NCI-H2029 treated with DMSO at 0.1 percent for 48 hours (cell line): Measurements from ENCODE around the gene EYS.

Experiments used
- DNase-seq: peaks from one replicate; lab custom pipeline; 2025; lab: John Stamatoyannopoulos, UW

EYS gene

DNA sequence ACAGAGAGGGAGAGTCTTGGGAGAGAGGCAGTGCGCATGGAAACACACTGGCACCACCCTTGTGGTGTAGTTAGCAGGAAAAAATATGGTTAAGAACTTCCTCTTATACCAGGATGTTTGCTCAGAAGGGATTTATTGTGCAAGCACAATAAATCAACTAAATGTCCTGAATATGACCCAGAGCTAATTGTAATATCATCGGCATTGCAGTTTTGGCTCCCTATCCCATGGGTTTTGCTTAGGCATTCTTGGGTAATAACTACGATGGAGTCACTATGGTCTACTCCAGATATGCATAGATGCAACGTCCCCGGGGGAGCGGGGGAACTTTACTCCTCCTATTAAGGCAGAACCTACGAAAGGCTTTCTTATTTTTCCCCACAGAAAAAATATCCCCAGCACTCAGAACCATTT, 751.6 kb downstream of the EYS start:
- no peak for DNase-seq

DNA sequence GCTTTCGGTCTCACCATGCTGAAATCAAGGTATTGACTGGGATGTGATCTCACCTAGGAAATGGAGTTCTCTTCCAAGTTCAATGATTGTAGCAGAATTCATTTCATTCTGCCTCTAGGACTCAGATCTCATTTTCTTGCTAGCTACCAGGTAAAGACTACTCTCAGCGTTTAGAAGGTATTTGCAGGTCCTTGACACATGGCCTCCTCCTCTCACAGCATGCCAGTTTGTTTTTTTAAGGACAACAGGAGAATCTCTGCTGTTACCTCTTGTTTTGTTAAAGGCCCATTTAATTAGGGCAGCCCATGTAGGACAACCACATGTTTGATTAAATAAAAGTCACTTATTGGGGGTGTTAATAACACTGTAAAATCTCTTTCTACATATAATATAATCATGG, 757.8 kb downstream of the EYS start:
- no peak for DNase-seq

- DNase-seq: no peak
Observed at GRCh38 chr6:64948261-64948660, 758.8 kb downstream of the EYS start.

DNA sequence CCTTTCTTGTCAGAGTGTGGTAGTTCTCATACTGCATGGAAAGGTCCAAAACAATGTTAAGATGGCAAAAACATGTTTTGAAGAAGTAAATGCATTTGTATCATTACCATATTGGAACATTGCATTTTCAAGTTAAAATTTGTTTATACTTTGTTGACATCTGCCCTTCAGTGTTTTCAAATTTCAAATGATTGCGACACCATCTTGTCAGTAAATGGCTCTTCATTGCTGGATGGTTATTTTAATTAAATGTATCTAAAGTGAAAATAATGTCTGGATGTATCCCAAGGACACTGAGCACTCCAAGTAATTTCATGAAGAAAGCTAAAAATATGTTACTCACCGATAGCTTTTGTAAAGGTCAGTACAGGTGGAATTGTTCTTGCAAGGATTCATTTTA, 761.6 kb downstream of the EYS start:
- no peak for DNase-seq

- DNase-seq: no peak
Observed at GRCh38 chr6:64932486-64932885, 774.5 kb downstream of the EYS start.

GRCh38 chr6:64930681-64931080, 776.3 kb downstream of the EYS start:
- no peak for DNase-seq

DNA sequence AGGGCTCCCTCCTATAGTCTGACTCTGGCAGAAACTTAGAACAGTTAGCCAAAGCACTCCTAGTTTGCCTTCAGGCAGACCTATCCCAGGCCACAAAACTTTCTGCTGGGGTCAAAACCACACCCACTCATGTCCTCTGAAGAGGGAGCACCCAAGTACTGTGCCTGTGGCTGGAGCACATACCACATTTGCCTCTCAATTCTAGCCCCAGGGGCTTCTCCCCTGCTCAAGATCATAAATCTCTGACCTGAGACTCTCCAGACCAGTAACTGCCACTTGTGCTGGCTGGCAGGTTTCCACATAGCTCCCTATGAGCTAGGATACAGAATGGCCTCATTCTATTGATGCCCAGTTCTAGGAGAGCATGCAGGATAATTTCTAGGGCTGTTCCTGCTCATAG, 781.0 kb downstream of the EYS start:
- no peak for DNase-seq

DNA sequence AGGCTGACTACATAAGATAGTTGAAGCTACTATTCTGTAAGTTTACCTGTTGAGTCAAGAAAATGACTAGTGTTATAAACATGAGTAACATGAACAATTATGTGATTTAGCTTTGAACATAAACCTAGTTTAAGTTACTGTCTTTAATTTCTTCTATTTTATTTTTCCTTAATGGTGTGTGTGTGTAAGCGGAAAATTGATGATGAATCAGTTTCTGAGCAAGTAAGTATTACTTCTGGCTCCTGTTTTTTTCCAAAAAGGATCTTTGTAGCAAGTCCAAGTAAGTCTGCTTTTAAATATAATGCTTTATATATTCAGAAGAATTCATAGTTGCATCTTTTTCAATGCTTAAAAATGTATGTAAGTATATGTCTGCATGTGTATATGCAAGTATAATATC, 786.8 kb downstream of the EYS start:
- no peak for DNase-seq

- no peak for DNase-seq
Observed at GRCh38 chr6:64914124-64914523, 792.9 kb downstream of the EYS start.

GRCh38 chr6:64912966-64913365, 794.1 kb downstream of the EYS start:
- no peak for DNase-seq

DNA sequence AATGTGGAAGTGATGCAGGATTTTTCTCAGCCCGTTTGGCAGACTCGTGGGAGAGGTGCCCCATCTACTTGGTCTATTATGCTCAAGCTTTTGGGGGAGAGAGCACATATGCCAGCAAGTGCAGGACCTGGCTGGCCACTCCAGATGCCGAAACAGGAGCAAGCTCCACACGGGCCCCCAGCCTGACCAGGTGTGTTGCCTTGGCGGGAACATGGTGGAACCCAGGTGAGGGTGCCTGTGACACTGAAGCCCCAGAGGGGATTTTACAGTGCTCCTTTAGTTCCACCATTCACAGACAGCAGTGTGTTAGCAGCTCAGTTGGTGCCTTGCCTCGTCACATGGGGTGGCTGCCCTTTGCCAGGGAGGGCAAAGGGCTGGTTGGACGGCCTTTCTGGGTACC, 798.9 kb downstream of the EYS start:
- DNase-seq: no peak

GRCh38 chr6:64904616-64905015, 802.4 kb downstream of the EYS start:
- no peak for DNase-seq

GRCh38 chr6:64902596-64902995, 804.4 kb downstream of the EYS start:
- DNase-seq: no peak

- DNase-seq: no peak
Observed at GRCh38 chr6:64896939-64897338, 810.1 kb downstream of the EYS start.

DNA sequence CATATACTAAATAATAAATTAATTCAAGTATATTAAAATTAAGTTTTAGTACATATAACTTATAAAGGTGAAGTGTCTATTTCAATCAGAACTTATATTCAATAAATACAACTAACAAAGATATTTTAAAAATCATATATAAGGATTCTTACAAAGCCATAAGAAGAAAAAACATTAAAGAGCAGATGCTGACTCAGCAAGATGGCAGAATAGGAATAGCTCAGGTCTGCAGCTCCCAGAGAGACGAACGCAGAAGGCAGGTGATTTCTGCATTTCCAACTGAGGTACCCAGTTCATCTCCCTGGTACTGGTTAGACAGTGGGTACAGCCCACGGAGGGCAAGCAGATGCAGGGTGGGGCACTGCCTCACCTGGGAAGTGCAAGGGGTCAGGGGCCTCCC, 811.1 kb downstream of the EYS start:
- DNase-seq: no peak

DNA sequence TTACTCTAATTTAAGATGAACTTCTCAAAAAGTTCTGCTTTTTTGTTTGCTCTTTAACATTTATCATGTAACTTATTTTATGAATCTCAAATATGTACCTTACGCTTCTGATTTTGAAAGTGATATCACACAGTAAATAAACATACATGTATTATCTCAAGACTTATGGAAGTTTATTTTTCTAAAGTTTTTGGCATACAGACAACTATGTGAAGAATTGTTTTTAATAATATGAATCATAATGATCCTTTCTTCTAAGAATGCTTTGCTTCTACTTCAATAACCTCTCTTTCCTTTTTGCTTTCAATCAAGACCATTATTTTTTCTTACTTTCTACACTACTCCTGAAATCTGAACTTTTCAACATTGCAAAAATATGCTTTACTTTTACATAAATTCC, 816.4 kb downstream of the EYS start:
- DNase-seq: no peak

DNA sequence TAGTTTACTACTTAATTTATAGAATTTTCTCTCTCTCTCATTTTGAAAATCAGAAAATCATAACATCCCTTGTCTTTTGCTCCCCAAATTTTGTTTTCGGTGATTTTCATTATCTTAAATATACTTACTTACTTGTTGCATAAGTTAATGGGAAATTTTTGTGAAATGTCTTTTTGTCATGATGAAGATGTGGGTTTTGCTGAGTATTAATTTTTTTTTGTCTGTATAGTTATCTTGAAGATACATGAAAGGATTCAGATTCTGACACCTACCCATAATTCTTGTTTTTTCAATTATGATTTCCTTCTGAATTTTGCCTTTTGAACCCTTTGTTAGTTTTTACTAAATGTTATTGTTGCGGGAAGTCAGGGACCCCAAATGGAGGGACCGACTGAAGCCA, 817.9 kb downstream of the EYS start:
- DNase-seq: no peak

DNA sequence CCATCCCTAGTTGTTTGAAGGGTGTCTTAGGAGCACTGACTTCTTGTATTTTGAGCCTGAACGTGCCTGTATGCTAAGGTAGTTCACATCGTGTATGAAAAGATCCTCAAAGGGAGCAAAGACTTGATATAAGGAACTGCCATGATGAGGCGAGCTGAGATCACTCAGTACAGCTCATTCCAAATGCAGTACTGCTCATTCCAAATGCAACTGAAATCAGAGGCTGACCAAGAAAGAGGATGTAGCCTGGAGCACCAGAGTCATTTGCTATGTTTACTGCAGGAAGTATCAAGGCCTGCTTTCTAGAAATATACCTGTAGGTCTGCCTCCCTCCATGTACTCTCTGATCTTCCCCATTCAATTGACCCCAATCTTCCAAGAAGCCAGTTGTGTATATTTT, 832.2 kb downstream of the EYS start:
- DNase-seq: no peak

GRCh38 chr6:64872633-64873032, 834.4 kb downstream of the EYS start:
- DNase-seq: no peak

- DNase-seq: no peak
Observed at GRCh38 chr6:64861039-64861651, 845.9 kb downstream of the EYS start.

- DNase-seq: no peak
Observed at GRCh38 chr6:64860203-64860602, 846.8 kb downstream of the EYS start.

GRCh38 chr6:64850121-64850520, 856.9 kb downstream of the EYS start:
- DNase-seq: no peak

DNA sequence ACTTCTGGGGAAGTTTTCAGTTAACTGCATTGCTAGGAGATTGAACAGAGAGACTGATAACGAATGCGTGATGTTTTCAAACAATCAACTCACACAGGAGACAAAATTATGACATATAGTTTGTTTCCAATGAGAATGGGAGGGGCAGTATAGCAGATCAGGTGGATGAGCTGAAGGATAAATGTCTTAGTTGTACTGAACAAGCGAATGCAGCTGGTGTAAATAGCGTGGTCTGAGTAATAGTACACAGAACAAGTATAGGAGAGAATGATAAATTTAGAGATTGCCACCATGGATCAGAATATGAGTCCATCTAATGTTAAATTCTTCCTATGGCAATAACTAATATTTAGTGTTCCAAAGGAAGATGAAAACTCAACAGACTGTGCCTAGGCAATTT, 858.6 kb downstream of the EYS start:
- no peak for DNase-seq

- DNase-seq: no peak
Observed at GRCh38 chr6:64847396-64847795, 859.6 kb downstream of the EYS start.

DNA sequence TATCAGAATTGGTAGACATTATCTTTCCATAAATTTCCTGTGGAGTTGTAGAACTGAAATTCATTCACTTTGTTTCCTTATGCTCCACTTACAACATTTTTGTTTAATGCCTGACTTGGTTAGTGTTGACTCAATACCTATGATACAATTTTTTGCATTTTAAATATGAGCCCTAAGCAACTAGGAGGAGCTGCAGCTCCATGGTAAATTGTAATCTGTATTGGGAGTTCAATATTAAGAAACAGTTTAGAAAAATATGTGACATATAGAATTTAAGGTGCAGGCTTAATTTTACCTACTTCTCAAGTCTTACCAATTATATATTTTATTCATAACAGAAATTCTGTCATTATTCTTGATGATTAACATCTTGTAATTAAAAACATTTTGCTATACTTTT, 868.3 kb downstream of the EYS start:
- DNase-seq: no peak
